HepG2 (cell line): Measurements from ENCODE around the gene SIN3A. TPM values are rescaled to one million over a fixed set of nuclear protein-coding genes. Genes with fewer than 3 reads are reported as not detected.

Experiments
- ATAC-seq: fragments of 200-7000 bp; cut with Tn5 transposase; 3 replicates; pipeline ENCODE4 v1.9.1; 2020; ENCODE audit warnings: mild to moderate bottlenecking, moderate library complexity
- BruUV-seq: library from RNA; stranded (reverse); fragments of 400-500 nt; replicated peaks from 2 replicates; lab custom pipeline; 2021; lab: Mats Ljungman, UMichigan
- CTCF ChIA-PET: fragments of 300-600 bp; formaldehyde crosslinking; extraction: SDS; loops from one replicate; lab custom pipeline; 2021; ENCODE audit warnings: low total read pairs, inconsistent platforms, low intra/inter-chr PET ratio; lab: Yijun Ruan, JAX
- POLR2A ChIA-PET: fragments of 350-600 bp; sonication (Branson Sonifier 250); formaldehyde crosslinking; loops from one replicate; lab custom pipeline; 2020; ENCODE audit warnings: antibody characterized with exemption, inconsistent platforms; lab: Yijun Ruan, JAX
- DNase-seq: peaks from one replicate; pipeline ENCODE4 v3.0.0-alpha.2; 2015; ENCODE audit warnings: low spot score
- FAIRE-seq: peaks from 3 replicates; lab custom pipeline; 2011; peaks lifted over from hg19 to GRCh38; lab: Jason Lieb, UNC
- H2AFZ ChIP-seq: one replicate; pipeline ENCODE4 v1.6.1; 2011; ENCODE audit warnings: low read length, inconsistent platforms
- H3K27ac ChIP-seq: fragments of 300-600 bp; 3 replicates; pipeline ENCODE4 v1.8.0; 2011; ENCODE audit warnings: mixed run types, mild to moderate bottlenecking, mixed read lengths, low read length, inconsistent platforms; ENCODE audit not compliant: insufficient read depth; ENCODE audit errors: extremely low read length
- H3K27me3 ChIP-seq, 2 experiments: fragments of 200-600 bp in 1 of 2; 2 replicates in 1 of 2; 3 replicates in 1 of 2; pipeline versions ENCODE4 v1.6.0 to v1.8.0; 2011; ENCODE audit warnings: low read length in 2 of 2, mild to moderate bottlenecking in 2 of 2, moderate library complexity in 2 of 2, inconsistent platforms in 1 of 2; ENCODE audit not compliant: insufficient read depth in 2 of 2, control insufficient read depth in 1 of 2
- H3K36me3 ChIP-seq, 2 experiments: fragments of 200-600 bp in 1 of 2; replicated peaks in 1 of 2; 2 replicates in 1 of 2; 3 replicates in 1 of 2; pipeline versions ENCODE4 v1.5.1 to v1.8.0; 2011; ENCODE audit warnings: low read length in 2 of 2, inconsistent platforms in 1 of 2; ENCODE audit not compliant: insufficient read depth in 2 of 2, control insufficient read depth in 1 of 2
- H3K4me1 ChIP-seq: 2 replicates; pipeline ENCODE4 v1.5.1; 2012; ENCODE audit warnings: low read length, inconsistent platforms; ENCODE audit not compliant: insufficient read depth
- H3K4me2 ChIP-seq: 2 replicates; pipeline ENCODE4 v1.6.0; 2011; ENCODE audit warnings: low read depth, low read length, inconsistent platforms
- H3K4me3 ChIP-seq, 3 experiments: fragments of 200-600 bp in 1 of 3; sonication (generic), shearing (Covaris generic) in 1 of 3; replicated peaks in 1 of 3; 2 replicates each; pipeline ENCODE4 v1.5.1; 2011 to 2016; ENCODE audit warnings: low read length in 3 of 3, inconsistent platforms in 2 of 3, low read depth in 2 of 3, mild to moderate bottlenecking in 2 of 3, control low read depth in 1 of 3, mixed read lengths in 1 of 3; ENCODE audit not compliant: insufficient read depth in 1 of 3
- H3K79me2 ChIP-seq: one replicate; pipeline ENCODE4 v1.6.1; 2011; ENCODE audit warnings: low read length, inconsistent platforms; ENCODE audit not compliant: insufficient read depth
- H3K9ac ChIP-seq: 2 replicates; pipeline ENCODE4 v1.6.0; 2011; ENCODE audit warnings: mild to moderate bottlenecking, low read depth, low read length, inconsistent platforms; ENCODE audit not compliant: insufficient read depth
- H3K9me3 ChIP-seq: 2 replicates; pipeline ENCODE4 v1.5.1; 2012; ENCODE audit warnings: mild to moderate bottlenecking, low read length
- H4K20me1 ChIP-seq: 2 replicates; pipeline ENCODE4 v1.6.0; 2011; ENCODE audit warnings: inconsistent platforms, mild to moderate bottlenecking, low read length, moderate library complexity; ENCODE audit not compliant: insufficient read depth
- AGO2 ChIP-seq: fragments of 200-400 bp; formaldehyde crosslinking; optimal IDR thresholded peaks from 2 replicates; pipeline ENCODE3; 2017; ENCODE audit warnings: mild to moderate bottlenecking, low read depth, low read length, moderate library complexity
- SCMH1 ChIP-seq: sonication (generic); formaldehyde crosslinking; IDR thresholded peaks from 2 replicates; pipeline ENCODE4 v1.9.0; 2021; ENCODE audit warnings: missing genetic modification reagents, mild to moderate bottlenecking, borderline replicate concordance
- TEF ChIP-seq: sonication (generic); formaldehyde crosslinking; IDR thresholded peaks from 2 replicates; pipeline ENCODE4 v1.5.0; 2020; ENCODE audit warnings: missing genetic modification reagents
- ZFP36L2 ChIP-seq: sonication (generic); formaldehyde crosslinking; IDR thresholded peaks from 2 replicates; pipeline ENCODE4 v1.4.0; 2020; ENCODE audit warnings: missing genetic modification reagents
- ZNF558 ChIP-seq: sonication (generic); formaldehyde crosslinking; IDR thresholded peaks from 2 replicates; pipeline ENCODE4 v1.9.0; 2022; ENCODE audit warnings: mild to moderate bottlenecking, missing genetic modification reagents, borderline replicate concordance
- ZNF792 ChIP-seq: IDR thresholded peaks from 2 replicates; pipeline ENCODE4 v1.6.1; 2016
- WGBS: methylation state at CpG from one replicate; pipeline ENCODE4 v1.1.6; 2017; ENCODE audit warnings: low lambda C conversion rate; 5-methylcytosine and 5-hydroxymethylcytosine counted together
- in situ Hi-C: cut with HindIII; loops from 2 replicates; pipeline ENCODE4 v1.10.0; 2017; ENCODE audit warnings: low pct_unique_long_range_greater_than_20kb; ENCODE audit not compliant: extremely low pct_ligation_motif_present
- intact Hi-C: fragments of 100-400 bp; cut with micrococcal nuclease; formaldehyde crosslinking; loops from one replicate; pipeline ENCODE4 v1.10.0; 2022; ENCODE audit not compliant: unreplicated experiment
- polyA plus RNA-seq, 8 experiments: library from polyadenylated mRNA; depleted of rRNA in 3 of 8; stranded (reverse) in 7 of 8; unstranded in 1 of 8; fragments of >200 nt; fragmentation: Illumina TruSeq in 4 of 8; extraction: Trizol in 4 of 8; gene quantifications; 2 replicates each; pipeline versions ENCODE4 v1.2.1 to v1.2.3, GENCODE V29; 2011 to 2016; ENCODE audit warnings: low read depth in 4 of 8, missing spikeins in 1 of 8, mixed read lengths in 1 of 8; ENCODE audit not compliant: insufficient read depth in 1 of 8
- total RNA-seq, 5 experiments: library from RNA; depleted of rRNA; stranded (reverse); fragments of >200 nt; fragmentation: Illumina TruSeq; extraction: Trizol; gene quantifications; 2 replicates each; pipeline ENCODE4 v1.2.3, GENCODE V29; 2016; ENCODE audit warnings: low read depth in 1 of 5
- TF ChIP-seq, protein P1 (sequence below): sonication (generic); formaldehyde crosslinking; IDR thresholded peaks from 2 replicates; pipeline ENCODE4 v1.5.0; 2020; ENCODE audit warnings: missing genetic modification reagents, mild to moderate bottlenecking, borderline replicate concordance

SIN3A gene
- total and polyA plus RNA-seq, 2 of the 13 experiments (the other 11 are each of a cell fraction or from before 2014, with no cell fraction given), result 16.1 to 28.1 TPM

GRCh38 chr15:75356006-75356405 is 95.5 kb downstream of the SIN3A start:
- intact Hi-C loops, result no loop called here
- no peak for DNase-seq

DNA sequence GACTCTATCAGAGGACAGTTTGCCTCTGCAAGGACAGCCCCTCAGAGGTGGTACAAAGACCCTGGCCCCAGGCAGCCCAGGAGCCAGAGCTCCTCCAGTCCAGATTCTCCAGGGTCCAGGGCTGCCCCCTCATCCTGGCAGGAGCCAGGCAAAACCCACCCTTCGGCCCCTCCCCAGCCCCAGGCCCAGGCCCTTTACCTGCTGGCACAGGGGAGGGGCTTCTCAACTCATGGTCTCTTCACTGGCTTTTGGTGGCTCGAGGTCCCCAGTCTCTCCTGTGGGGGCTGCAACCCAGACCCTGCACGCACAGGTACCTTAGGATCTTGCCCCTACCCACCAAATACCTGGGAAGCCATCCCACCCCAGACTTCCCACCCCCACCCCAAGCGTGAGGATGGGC is 96.1 kb downstream of the SIN3A start:
- H3K36me3 ChIP-seq, result peaks cover 13 to 19% of the 10 kb centered on the region in 2 experiments; a peak in 3 of 5 replicates
- intact Hi-C loops, result no loop called here
- H3K4me2 ChIP-seq, result no peak overlapping the region
- in situ Hi-C loops, result no loop called here
- H3K9ac ChIP-seq, result no peak overlapping the region
- H3K79me2 ChIP-seq, result no peaks in the 10 kb centered on the region
- H2AFZ ChIP-seq, result no peak overlapping the region
- POLR2A ChIA-PET, result interaction anchor here (5.6 kb wide), 1 partner anchor 13 kb away, joined by 40 read pairs; the partner anchor contains the start of gene MAN2C1
- no peaks in the 10 kb centered on the region for H3K27me3 ChIP-seq
- no peaks in the 10 kb centered on the region for H3K9me3 ChIP-seq
- no peaks in the 10 kb centered on the region for H4K20me1 ChIP-seq
- no peak for TF ChIP-seq TEF
- TF ChIP-seq, protein P1, sequence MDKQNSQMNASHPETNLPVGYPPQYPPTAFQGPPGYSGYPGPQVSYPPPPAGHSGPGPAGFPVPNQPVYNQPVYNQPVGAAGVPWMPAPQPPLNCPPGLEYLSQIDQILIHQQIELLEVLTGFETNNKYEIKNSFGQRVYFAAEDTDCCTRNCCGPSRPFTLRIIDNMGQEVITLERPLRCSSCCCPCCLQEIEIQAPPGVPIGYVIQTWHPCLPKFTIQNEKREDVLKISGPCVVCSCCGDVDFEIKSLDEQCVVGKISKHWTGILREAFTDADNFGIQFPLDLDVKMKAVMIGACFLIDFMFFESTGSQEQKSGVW, result no peak
- 100% methylated on average over 1 of the region's 4 CpGs for WGBS
- H3K4me1 ChIP-seq, result peaks cover 10% of the 10 kb centered on the region
- DNase-seq, result no peak
- BruUV-seq, result no TSS peak
- FAIRE-seq, result no peak
- no peak for ATAC-seq
- no peak overlapping the region for H3K4me3 ChIP-seq
- no peak overlapping the region for H3K27ac ChIP-seq
- CTCF ChIA-PET, result no interaction called here

More at GRCh38 chr15:75356006-75356405, 95.5 kb downstream of the SIN3A start:
- no peaks in the 10 kb centered on the region for H3K79me2 ChIP-seq
- ATAC-seq (no peak), FAIRE-seq (no peak)
- no TSS peak for BruUV-seq
- no peak overlapping the region for H2AFZ ChIP-seq
- ChIA-PET CTCF (no interaction called here), POLR2A (interaction anchor here (0.6 to 5.6 kb wide), 2 partner anchors 12 to 425 kb away, joined by 3 to 40 read pairs; partner anchors contain the start of gene MAN2C1)
- H3K27ac ChIP-seq, result no peak overlapping the region
- H3K9ac ChIP-seq, result no peak overlapping the region
- no peaks in the 10 kb centered on the region for H4K20me1 ChIP-seq
- TF ChIP-seq SCMH1 (CRISPR knock-in tag) (no peak), ZNF792 (no peak), ZFP36L2 (no peak), ZNF558 (CRISPR knock-in tag) (no peak), AGO2 (peak; percentile 72)
- H3K36me3 ChIP-seq, result peaks cover 14 to 20% of the 10 kb centered on the region in 2 experiments; a peak in 3 of 5 replicates
- H3K9me3 ChIP-seq, result no peaks in the 10 kb centered on the region
- in situ Hi-C loops, result no loop called here
- H3K4me1 ChIP-seq, result peaks cover 10% of the 10 kb centered on the region
- 96% methylated on average over 22 of the region's 28 CpGs for WGBS
- no peak overlapping the region for H3K4me3 ChIP-seq
- H3K27me3 ChIP-seq, result no peaks in the 10 kb centered on the region
- H3K4me2 ChIP-seq, result no peak overlapping the region
